Stimulated activated CD8-positive, alpha-beta memory T cell treated with anti-CD3 and anti-CD28 coated beads, Interleukin-4, amount 100 ng/mL, for 4 hours (primary cell): ENCODE data around the gene CELA2A.
"Not testable (repeated sequence)": the region's sequence is repeated elsewhere in the genome, so short reads cannot be mapped to it uniquely, and the experiment has no call there.

Source experiments
- DNase-seq, 2 donors: peaks; one replicate each; pipeline ENCODE4 v3.0.0-alpha.2; 2020; ENCODE audit warnings: low read depth in 2 of 2, low spot score in 1 of 2

CELA2A gene

DNA sequence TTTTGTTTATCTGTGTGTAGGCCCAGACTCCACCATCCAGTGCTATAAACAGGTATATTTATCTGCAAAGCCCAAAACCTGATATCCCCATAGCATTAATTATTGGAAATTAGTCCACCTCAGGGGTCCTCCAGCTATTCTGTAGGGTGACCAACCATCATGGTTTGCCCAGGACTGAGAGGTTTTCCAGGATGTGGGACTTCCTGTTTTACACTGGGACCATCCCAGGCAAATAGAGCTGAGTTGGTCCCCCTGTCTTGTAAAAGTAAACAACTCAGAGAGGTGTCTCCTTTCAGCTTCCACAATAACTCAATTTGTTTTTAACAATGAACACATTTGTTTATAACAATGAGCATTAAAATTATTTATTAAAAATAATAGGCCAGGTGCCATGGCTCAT lies 11.6 kb downstream of the CELA2A start:
- no peak for DNase-seq

DNA sequence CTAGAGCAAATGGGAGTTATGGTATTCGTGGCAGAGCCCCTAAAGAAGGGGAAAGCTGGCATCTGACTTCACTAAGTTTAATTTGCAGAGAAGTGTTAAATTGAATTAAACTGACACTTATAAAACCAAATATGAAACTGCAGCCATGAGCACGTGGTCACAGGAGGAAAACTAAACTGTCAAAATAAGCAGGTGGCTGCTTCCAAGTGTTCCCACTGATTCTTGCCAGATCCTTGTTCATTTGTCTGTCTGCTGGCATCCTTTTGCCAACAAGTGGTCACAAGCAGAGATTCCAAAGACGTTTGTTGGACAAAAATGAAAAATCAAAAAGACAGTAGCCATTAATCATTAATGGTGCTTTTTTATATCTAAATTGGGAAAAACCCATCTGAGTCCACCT lies 12.8 kb downstream of the CELA2A start:
- DNase-seq: no peak

DNA sequence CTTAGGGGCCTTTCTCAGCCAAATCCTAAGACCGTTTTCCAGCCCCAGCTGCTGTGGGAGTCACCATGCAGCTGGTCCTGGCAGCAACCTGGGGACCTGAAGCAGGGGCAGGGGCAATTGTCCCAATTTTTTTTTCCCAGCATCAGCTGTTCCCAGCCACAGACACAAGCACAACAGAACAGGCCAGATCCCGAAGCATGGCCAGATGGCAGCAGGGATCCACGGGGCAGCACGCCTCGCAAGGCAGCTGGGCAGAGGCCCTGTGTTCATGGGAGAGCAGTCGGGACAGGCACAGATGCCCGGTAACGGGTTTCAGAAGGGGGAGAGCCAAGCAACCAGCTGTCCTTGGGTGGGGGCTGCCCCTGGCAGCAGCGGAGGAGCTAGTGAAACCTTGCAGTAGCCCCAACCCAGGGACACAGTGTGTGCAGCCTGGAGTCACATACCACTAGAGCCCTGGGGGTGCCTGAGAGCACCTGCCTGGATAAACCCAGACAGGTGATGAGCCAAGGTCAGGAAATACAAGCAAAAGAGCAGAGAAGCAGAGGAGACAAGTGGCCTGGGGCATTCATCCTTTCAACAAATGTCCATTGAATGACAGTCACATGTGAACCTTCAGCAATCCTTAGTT lies 13.4 kb downstream of the CELA2A start:
- DNase-seq: not testable (repeated sequence)

DNA sequence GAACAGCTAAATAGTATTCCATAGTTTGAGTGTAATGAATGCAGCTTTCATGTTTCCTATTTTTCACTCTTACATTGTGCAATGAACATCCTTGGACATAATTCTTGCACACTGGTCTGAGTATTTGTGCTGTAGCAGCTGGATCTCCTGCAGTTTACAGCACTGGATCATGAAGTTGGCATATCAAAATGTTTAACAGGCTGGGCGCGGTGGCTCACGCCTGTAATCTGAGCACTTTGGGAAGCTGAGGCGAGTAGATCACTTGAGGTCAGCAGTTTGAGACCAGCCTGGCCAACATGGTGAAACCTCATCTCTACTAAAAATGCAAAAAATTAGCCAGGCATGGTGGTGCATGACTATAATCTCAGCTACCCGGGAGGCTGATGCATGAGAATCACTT lies 14.5 kb downstream of the CELA2A start:
- DNase-seq: not testable (repeated sequence)

DNA sequence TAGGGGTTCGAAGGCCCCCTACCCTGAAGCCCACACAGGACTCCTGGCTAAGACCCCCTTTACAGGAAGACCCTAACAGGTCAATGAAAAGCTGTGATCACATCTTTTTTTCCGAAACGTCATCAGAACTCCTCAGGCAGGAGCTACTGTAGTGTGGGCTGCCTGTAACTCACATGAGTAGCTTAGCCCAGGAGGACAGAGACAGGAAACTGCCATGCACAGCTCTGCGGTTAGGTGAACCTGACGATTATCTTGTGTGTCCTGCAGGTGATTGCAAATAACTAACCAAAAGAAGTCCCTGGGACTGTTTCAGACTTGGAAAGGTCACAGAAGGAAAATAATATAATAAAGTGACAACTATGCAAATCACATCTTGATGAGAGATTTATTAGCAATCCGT lies 15.2 kb downstream of the CELA2A start:
- not testable (repeated sequence) for DNase-seq

DNA sequence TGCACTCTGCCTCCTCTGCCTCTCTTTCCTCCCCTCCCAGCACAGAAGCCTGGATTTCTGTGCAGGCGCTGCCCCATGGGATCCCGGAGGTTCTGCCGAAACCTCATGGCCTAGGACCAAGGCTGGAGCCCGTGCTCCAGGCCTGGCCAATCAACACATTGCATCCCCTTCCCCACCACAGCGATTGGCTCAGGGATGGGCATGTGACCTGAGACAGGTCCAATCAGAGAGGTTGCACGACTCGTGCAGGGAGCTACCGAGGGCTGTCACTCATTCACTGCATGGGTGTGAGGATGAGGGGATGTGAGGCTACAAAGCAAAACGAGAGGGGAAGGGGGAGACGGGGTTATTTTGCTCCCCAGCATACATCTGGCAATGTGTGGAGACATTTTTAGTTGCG lies 16.1 kb downstream of the CELA2A start:
- DNase-seq: no peak

DNA sequence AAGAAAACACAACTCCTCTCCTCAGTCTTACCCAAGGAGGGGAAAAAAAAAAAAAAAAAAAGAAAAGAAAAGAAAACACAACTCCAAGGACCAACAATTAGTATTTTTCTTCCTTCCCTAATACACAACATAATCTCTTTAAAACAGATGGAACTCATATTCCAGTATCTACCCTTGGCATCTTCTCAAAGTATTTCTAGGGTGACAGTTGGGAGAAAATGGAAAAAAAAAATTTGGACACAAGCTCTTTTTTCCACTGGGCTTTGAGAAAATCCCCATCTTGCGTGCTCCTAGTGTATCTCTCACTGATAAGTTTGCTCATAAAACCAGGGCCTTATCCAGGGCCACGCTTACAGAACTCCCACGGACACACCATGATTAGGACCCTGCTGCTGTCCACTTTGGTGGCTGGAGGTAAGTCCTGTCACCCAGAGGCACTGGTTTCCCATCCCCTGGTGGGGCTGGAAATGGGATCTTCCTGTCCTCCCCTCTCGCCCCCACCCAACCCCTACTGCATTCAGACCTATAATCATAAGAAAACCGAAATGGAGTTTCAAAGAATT lies 19.3 kb downstream of the CELA2A start, which contains the start of gene CELA2B:
TSS of gene CELA2B (plus strand) at position 353 of the 563 bp plus-strand sequence. CDS start at position 375, 22 bp downstream.
- no peak for DNase-seq

DNA sequence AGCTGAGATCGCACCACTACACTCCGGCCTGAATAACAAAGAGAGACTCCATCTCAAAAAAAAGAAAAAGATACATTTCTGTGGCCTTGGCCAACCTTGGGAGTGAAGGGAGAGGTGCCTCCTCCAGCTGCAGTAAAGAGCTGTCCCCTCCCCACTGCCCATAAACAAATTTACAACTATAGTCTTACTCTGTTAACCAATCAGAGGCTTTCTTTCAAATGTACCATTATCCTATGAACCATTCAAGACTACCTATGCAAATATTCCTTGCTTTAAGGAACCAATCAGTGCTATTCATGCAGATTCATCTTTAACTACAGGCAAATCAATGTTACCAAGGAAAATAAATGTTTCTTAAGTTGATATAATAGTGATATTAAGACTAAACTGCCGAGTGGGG lies 20.4 kb downstream of the CELA2A start:
- no peak for DNase-seq

DNA sequence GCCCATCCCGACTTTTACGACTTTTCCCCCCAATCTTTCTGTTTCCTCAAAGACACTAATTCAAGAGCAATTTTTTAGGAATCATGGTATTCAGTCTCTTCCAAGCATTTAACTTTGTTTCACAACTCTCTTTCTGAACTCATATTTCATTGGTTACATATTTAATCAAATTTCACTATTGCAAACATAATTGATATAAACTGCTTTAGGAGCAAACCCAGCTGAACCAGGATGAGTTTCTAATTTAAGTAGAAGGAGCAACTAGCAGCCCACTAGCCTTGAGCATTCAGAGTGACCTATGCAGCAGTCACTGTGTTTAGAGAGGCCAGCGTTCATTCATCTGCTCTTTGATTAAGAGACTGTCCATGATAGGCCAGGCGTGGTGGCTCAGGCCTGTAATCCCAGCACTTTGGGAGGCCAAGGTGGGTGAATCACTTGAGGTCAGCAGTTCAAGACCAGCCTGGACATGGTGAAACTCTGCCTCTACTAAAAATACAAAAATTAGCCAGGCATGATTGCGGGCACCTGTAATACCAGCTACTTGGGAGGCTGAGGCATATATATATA lies 21.2 kb downstream of the CELA2A start:
- DNase-seq: no peak

DNA sequence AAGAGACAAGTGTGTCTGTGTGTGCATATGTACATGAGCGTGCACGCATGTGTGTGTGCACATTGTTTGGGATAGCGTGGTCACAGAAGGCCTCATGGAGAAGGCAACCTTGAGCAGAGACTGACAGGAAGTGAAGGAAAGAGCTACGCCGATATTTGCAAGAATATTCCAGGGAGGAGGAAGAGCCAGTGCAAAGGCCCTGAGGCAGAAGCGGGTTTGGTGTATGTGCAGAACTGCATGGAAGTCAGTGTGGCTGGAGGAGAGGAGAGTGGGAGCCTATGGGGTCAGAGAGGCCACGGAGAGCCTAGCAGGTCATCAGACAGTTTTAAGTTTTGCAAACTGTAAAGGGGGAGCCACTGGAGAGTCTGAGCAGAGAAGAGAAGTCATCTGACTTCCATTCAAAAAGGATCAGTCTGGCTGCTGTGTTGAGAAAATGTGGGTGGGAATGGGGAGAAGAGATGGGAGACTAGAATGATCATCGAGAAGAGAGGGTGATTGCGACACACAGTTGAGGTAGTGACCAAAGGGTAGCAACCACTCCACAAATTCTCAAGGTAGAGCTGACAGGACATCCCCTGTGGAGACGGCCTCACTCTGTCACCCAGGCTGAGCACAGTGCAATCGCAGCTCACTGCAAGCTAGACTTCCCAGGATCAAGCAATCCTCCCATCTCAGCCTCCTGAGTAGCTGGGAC lies 23.3 kb downstream of the CELA2A start:
- DNase-seq: no peak

DNA sequence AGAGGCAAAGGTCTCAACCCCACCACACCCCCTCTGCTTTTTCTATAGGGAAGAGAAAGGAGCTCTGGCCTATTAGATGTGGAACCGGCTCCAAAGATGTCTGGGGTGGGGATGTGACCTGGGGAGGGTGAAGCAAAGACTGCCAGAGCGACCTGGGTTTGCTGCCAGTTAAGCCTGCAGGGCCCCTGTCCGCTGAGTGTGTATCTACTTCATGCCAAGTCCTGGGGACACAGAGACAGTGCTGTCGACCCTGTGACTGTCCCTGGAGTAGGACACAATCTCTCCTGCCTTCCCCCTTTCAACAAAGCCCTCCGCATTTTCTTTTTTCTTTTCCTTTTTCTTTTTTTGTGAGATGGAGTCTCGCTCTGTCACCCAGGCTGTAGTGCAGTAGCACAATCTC lies 25.9 kb downstream of the CELA2A start:
- DNase-seq: not testable (repeated sequence)

DNA sequence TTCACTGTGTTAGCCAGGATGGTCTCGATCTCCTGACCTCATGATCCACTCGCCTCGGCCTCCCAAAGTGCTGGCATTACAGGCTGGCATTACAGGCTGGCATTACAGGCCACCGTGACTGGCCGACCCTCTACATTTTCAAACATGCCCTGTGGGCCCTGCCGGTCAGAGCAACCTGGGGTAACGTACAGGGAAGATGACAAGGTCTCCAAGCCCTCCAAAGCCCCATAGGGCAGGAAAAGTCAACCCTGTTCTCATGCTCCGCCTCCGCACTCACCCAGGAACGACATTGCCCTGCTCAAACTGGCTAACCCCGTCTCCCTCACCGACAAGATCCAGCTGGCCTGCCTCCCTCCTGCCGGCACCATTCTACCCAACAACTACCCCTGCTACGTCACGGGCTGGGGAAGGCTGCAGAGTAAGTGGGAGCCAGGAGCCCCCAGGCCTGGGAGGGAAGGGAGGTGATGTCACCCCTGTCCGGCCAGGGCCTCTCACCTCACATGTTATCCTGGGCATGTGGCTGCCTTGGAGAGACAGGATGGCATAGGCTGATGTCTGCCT lies 26.5 kb downstream of the CELA2A start:
- DNase-seq: not testable (repeated sequence)

DNA sequence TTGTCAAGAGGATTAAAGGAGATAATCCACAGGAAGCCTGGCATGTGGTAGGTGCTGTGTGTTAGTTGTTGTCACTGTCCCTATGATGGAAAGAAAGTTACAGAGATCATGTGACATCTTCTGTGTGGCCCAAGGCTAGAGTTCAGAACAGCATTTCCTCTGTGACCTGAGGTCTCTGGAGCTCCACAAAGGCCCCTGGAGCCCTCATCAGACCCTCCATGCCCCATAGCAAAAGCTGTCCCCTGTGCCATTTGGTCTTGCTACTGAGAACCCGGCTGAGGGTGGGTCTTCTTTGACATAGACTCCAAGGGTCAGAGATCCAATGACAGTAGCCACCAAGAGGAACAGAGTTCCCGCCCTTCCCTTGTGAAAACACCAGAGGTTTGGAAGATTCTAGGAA lies 27.4 kb downstream of the CELA2A start:
- no peak for DNase-seq

DNA sequence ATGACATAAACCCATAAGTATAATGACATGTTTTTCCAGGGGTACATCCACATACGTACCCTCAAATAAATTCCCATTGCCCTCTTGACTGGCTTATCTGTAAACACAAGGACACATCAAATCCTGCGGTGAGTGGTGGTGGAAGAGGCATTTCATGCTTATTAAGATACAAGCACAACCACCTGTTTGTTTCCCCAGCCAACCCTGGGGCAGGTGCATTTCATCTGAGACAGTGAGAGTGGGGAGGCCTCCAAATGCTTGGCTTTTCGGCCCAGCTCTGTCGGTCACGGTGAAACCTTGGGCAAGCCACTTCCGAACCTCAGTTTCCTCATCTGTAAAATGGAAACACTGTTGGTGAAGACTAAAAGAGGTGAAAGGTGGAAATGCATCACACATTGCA lies 27.9 kb downstream of the CELA2A start:
- not testable (repeated sequence) for DNase-seq

DNA sequence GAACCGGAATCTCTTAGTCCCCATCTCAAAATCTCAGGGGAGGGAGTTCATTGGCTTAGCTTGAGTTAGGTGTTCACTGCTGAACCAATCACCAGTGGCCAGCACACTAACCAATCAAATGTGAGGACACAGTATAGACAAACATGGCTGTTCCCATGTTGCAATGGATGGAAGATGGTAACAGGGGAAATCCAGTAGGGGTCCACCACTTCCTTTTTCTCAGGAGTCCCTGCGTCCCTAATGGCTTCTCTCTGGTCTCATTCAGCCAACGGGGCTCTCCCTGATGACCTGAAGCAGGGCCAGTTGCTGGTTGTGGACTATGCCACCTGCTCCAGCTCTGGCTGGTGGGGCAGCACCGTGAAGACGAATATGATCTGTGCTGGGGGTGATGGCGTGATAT lies 29.1 kb downstream of the CELA2A start:
- no peak for DNase-seq

DNA sequence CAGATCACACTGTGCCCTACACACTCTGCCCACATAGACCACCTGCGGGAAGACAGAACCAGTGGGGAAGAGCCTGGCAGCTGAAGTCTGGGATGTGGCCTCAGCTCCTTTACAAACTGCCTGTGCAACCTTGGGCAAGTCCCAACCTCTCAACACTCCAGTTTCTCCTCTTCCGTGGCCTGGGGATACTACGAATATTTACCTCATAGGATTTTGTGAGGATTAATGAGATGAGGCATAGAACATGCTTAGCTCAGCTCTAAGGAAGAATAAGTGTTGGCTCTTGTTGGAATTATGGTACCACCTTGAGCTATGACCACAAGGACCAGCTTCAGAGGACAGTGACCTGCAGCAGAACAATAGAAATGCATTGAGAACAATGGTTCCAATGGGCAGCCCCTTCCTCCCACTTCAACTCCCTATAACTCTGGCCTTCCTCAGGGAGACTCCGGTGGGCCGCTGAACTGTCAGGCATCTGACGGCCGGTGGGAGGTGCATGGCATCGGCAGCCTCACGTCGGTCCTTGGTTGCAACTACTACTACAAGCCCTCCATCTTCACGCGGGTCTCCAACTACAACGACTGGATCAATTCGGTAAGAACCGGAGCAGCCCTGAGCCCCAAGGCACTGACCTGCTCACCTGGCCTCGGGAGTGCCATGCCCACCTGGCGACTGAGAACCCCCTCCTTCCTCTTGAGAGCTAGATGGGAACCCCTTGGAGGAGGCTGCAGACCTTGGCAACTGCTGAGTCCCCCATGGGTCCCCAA lies 30.5 kb downstream of the CELA2A start:
- DNase-seq: not testable (repeated sequence)

DNA sequence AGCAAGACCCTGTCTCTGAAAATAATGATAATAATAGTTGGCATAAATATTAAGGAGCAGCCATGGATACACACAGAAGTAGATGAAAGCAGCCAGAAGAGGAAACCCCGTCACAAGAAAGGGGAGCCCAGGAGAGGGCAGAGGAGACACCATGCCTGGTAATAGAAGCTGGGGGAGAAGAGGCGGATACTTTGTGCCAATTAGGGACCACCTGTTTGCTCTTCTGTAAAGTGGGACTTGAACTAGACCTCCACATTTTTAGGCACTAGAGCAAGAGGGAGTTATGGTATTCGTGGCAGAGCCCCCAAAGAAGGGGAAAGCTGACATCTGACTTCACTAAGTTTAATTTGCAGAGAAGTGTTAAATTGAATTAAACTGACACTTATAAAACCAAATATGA lies 31.8 kb downstream of the CELA2A start:
- DNase-seq: no peak

DNA sequence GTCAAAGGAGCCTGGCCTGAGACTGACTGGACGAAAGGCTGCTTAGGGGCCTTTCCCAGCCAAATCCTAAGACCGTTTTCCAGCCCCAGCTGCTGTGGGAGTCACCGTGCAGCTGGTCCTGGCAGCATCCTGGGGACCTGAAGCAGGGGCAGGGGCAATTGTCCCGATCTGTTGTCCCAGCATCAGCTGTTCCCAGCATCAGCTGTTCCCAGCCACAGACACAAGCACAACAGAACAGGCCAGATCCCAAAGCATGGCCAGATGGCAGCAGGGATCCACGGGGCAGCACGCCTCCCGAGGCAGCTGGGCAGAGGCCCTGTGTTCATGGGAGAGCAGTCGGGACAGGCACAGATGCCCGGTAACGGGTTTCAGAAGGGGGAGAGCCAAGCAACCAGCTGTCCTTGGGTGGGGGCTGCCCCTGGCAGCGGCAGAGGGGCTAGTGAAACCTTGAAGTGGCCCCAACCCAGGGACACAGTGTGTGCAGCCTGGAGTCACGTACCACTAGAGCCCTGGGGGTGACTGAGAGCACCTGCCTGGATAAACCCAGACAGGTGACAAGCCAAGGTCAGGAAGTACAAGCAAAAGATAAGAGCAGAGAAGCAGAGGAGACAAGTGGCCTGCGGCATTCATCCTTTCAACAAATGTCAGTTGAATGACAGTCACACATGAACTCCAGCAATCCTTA lies 32.7 kb downstream of the CELA2A start:
- DNase-seq: no peak

DNA sequence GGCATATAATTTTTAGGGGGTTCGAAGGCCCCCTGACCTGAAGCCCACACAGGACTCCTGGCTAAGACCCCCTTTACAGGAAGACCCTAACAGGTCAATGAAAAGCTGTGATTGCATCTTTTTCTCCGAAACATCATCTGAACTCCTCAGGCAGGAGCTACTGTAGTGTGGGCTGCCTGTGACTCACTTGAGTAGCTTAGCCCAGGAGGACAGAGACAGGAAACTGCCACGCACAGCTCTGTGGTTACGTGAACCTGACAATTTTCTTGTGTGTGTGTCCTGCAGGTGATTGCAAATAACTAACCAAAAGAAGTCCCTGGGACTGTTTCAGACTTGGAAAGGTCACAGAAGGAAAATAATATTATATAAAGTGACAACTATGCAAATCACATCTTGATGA lies 34.5 kb downstream of the CELA2A start:
- not testable (repeated sequence) for DNase-seq

DNA sequence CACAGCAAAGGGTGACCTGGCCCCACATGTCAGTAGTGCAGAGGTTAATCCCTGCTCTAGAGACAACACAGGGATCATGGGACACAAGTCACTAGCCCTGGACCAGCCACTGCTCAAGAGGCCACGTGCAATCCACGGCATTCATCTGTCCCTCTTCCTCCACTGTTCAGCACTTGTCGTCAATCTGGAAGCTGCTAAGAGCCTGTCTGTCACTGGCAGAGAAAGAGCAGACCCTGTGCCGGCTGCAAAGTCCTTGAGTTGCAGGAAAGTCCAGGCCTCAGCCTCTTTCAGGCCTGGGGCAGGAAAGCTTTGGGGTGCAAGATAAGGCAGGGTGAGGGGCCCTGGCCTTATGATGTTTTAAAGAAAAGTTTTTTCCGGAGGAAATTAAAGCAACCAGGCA lies 36.1 kb downstream of the CELA2A start:
- DNase-seq: no peak
